IPS DF 6.9 (cell line): ENCODE data around the gene PRRC2A.

ENCODE experiments used
- DNase-seq: peaks from one replicate; pipeline ENCODE4 v3.0.0-alpha.2; 2013; ENCODE audit warnings: low read depth, low spot score
- H3K27ac ChIP-seq: one replicate; pipeline ENCODE4 v1.5.1; 2013; ENCODE audit warnings: low read length, control low read depth
- H3K27me3 ChIP-seq: 2 replicates; pipeline ENCODE4 v1.6.1; 2013; ENCODE audit warnings: mild to moderate bottlenecking, low read length; ENCODE audit not compliant: control insufficient read depth, insufficient read depth
- H3K36me3 ChIP-seq: 2 replicates; pipeline ENCODE4 v1.6.1; 2013; ENCODE audit warnings: low read length; ENCODE audit not compliant: control insufficient read depth, insufficient read depth
- H3K4me1 ChIP-seq: 2 replicates; pipeline ENCODE4 v1.6.1; 2013; ENCODE audit warnings: low read length; ENCODE audit not compliant: control insufficient read depth, insufficient read depth
- H3K4me3 ChIP-seq: 2 replicates; pipeline ENCODE4 v1.5.1; 2013; ENCODE audit warnings: mild to moderate bottlenecking, low read length
- H3K9me3 ChIP-seq: 2 replicates; pipeline ENCODE4 v1.6.1; 2013; ENCODE audit warnings: low read length, inconsistent platforms; ENCODE audit not compliant: control insufficient read depth, insufficient read depth
- WGBS: extraction: QIAGEN DNeasy Blood & Tissue Kit; methylation state at CpG from one replicate; pipeline ENCODE4 v1.1.7; 2013; ENCODE audit warnings: mixed read lengths, missing lambda C conversion rate; ENCODE audit not compliant: insufficient read length, insufficient coverage; 5-methylcytosine and 5-hydroxymethylcytosine counted together

Gene PRRC2A

GRCh38 chr6:31627690-31628287 is 7.3 kb downstream of the PRRC2A start:
- H3K27me3 ChIP-seq, result no peaks in the 10 kb centered on the region
- H3K36me3 ChIP-seq, result peaks cover 79% of the 10 kb centered on the region
- H3K4me1 ChIP-seq, result no peaks in the 10 kb centered on the region
- DNase-seq, result no peak
- H3K4me3 ChIP-seq, result no peak overlapping the region
- no peak overlapping the region for H3K27ac ChIP-seq
- H3K9me3 ChIP-seq, result no peaks in the 10 kb centered on the region
- no CpG with 5 or more reads among the region's 19 CpGs for WGBS

GRCh38 chr6:31629014-31629413 is 8.5 kb downstream of the PRRC2A start:
- H3K36me3 ChIP-seq, result peaks cover 80% of the 10 kb centered on the region
- H3K4me1 ChIP-seq, result no peaks in the 10 kb centered on the region
- H3K27ac ChIP-seq, result no peak overlapping the region
- no peaks in the 10 kb centered on the region for H3K27me3 ChIP-seq
- no peak overlapping the region for H3K4me3 ChIP-seq
- no peaks in the 10 kb centered on the region for H3K9me3 ChIP-seq
- WGBS, result no CpG with 5 or more reads among the region's 7 CpGs
- no peak for DNase-seq

GRCh38 chr6:31630177-31630934 is 9.8 kb downstream of the PRRC2A start:
- Histone ChIP-seq H3K4me3 (no peak overlapping the region), H3K27ac (no peak overlapping the region), H3K4me1 (no peaks in the 10 kb centered on the region), H3K9me3 (no peaks in the 10 kb centered on the region), H3K36me3 (peaks cover 85% of the 10 kb centered on the region), H3K27me3 (no peaks in the 10 kb centered on the region)
- DNase-seq, result no peak
- WGBS, result no CpG with 5 or more reads among the region's 25 CpGs

- Histone ChIP-seq H3K4me3 (no peak overlapping the region), H3K27ac (no peak overlapping the region), H3K4me1 (no peaks in the 10 kb centered on the region), H3K27me3 (no peaks in the 10 kb centered on the region), H3K36me3 (peaks cover 85% of the 10 kb centered on the region), H3K9me3 (no peaks in the 10 kb centered on the region)
- WGBS, result no CpG with 5 or more reads among the region's 16 CpGs
- DNase-seq, result no peak
Measured at GRCh38 chr6:31631209-31631608, 10.7 kb downstream of the PRRC2A start.

GRCh38 chr6:31631681-31632278 is 11.3 kb downstream of the PRRC2A start:
- no peak for DNase-seq
- WGBS, result no CpG with 5 or more reads among the region's 32 CpGs
- H3K4me3 ChIP-seq, result no peak overlapping the region
- H3K27ac ChIP-seq, result no peak overlapping the region
- no peaks in the 10 kb centered on the region for H3K9me3 ChIP-seq
- peaks cover 85% of the 10 kb centered on the region for H3K36me3 ChIP-seq
- no peaks in the 10 kb centered on the region for H3K4me1 ChIP-seq
- H3K27me3 ChIP-seq, result no peaks in the 10 kb centered on the region

GRCh38 chr6:31632279-31632946 is 11.9 kb downstream of the PRRC2A start:
- Histone ChIP-seq H3K27ac (no peak overlapping the region), H3K4me1 (no peaks in the 10 kb centered on the region), H3K9me3 (no peaks in the 10 kb centered on the region), H3K27me3 (no peaks in the 10 kb centered on the region), H3K36me3 (peaks cover 85% of the 10 kb centered on the region), H3K4me3 (no peak overlapping the region)
- DNase-seq, result no peak
- no CpG with 5 or more reads among the region's 26 CpGs for WGBS

- DNase-seq, result no peak
- Histone ChIP-seq H3K36me3 (peaks cover 75% of the 10 kb centered on the region), H3K9me3 (no peaks in the 10 kb centered on the region), H3K27ac (no peak overlapping the region), H3K27me3 (no peaks in the 10 kb centered on the region), H3K4me3 (no peak overlapping the region), H3K4me1 (no peaks in the 10 kb centered on the region)
- no CpG with 5 or more reads among the region's 7 CpGs for WGBS
Measured at GRCh38 chr6:31633447-31633846, 12.9 kb downstream of the PRRC2A start.

- DNase-seq, result no peak
- H3K9me3 ChIP-seq, result no peaks in the 10 kb centered on the region
- H3K4me1 ChIP-seq, result no peaks in the 10 kb centered on the region
- H3K27ac ChIP-seq, result no peak overlapping the region
- H3K36me3 ChIP-seq, result peaks cover 73% of the 10 kb centered on the region
- no CpG with 5 or more reads among the region's 3 CpGs for WGBS
- H3K27me3 ChIP-seq, result no peaks in the 10 kb centered on the region
- H3K4me3 ChIP-seq, result no peak overlapping the region
Measured at GRCh38 chr6:31634131-31634530, 13.6 kb downstream of the PRRC2A start.

- no peaks in the 10 kb centered on the region for H3K9me3 ChIP-seq
- WGBS, result no CpG with 5 or more reads among the region's 11 CpGs
- DNase-seq, result no peak
- H3K36me3 ChIP-seq, result peaks cover 72% of the 10 kb centered on the region
- H3K4me1 ChIP-seq, result no peaks in the 10 kb centered on the region
- no peak overlapping the region for H3K4me3 ChIP-seq
- H3K27ac ChIP-seq, result no peak overlapping the region
- no peaks in the 10 kb centered on the region for H3K27me3 ChIP-seq
Measured at GRCh38 chr6:31634969-31635575, 14.6 kb downstream of the PRRC2A start.
